BJ (cell line): ENCODE measurements around the gene KRTAP12-1. TPM values are rescaled to one million over a fixed set of nuclear protein-coding genes. Genes with fewer than 3 reads are reported as not detected.

Source experiments
- CTCF ChIA-PET: fragments of 350-600 bp; formaldehyde crosslinking; extraction: SDS; loops from one replicate; lab custom pipeline; 2021; ENCODE audit warnings: antibody characterized with exemption, inconsistent platforms; lab: Yijun Ruan, JAX
- POLR2A ChIA-PET: fragments of 300-600 bp; sonication (Branson Sonifier 250); formaldehyde crosslinking; extraction: SDS; loops from one replicate; lab custom pipeline; 2021; ENCODE audit warnings: antibody characterized with exemption; lab: Charles Lee
- DNase-seq: peaks from one replicate; pipeline ENCODE4 v3.0.0-alpha.2; 2011; ENCODE audit warnings: low read depth
- H3K27me3 ChIP-seq: 2 replicates; pipeline ENCODE4 v1.6.0; 2011; ENCODE audit warnings: low read length; ENCODE audit not compliant: control insufficient read depth, insufficient read depth
- H3K36me3 ChIP-seq: 2 replicates; pipeline ENCODE4 v1.5.1; 2011; ENCODE audit warnings: low read length; ENCODE audit not compliant: control insufficient read depth, insufficient read depth
- H3K4me3 ChIP-seq: 2 replicates; pipeline ENCODE4 v1.5.1; 2011; ENCODE audit warnings: low read depth, mild to moderate bottlenecking, control low read depth, low read length
- CTCF ChIP-seq: IDR thresholded peaks from 2 replicates; pipeline ENCODE4 v1.5.1; 2011; ENCODE audit warnings: low read depth, mild to moderate bottlenecking, control low read depth, inconsistent platforms, low read length, moderate library complexity; ENCODE audit not compliant: insufficient read depth
- polyA plus RNA-seq: library from polyadenylated mRNA; depleted of rRNA; stranded (reverse); fragments of >200 nt; gene quantifications from 2 replicates; pipeline ENCODE4 v1.2.3, GENCODE V29; 2011

Gene KRTAP12-1
- polyA plus RNA-seq, 1 experiment: not detected

GRCh38 chr21:44658913-44659595 is 22.9 kb downstream of the KRTAP12-1 start:
- Histone ChIP-seq H3K36me3 (no peaks in the 10 kb centered on the region), H3K27me3 (no peaks in the 10 kb centered on the region), H3K4me3 (no peak overlapping the region)
- CTCF ChIA-PET: no interaction called here
- no peak for DNase-seq
- POLR2A ChIA-PET: no interaction called here
- TF ChIP-seq CTCF: no peak

GRCh38 chr21:44658541-44658910 is 23.4 kb downstream of the KRTAP12-1 start:
- POLR2A ChIA-PET: no interaction called here
- Histone ChIP-seq H3K36me3 (no peaks in the 10 kb centered on the region), H3K27me3 (no peaks in the 10 kb centered on the region), H3K4me3 (no peak overlapping the region)
- TF ChIP-seq CTCF: no peak
- CTCF ChIA-PET: no interaction called here
- DNase-seq: no peak

GRCh38 chr21:44657635-44658540 is 24.1 kb downstream of the KRTAP12-1 start, which contains the start of gene KRTAP12-3:
Gene KRTAP12-3, plus strand, starts transcription at chr21:44657932. Its CDS starts 48 bp downstream, at chr21:44657980.
- POLR2A ChIA-PET: no interaction called here
- CTCF ChIA-PET: no interaction called here
- no peak for TF ChIP-seq CTCF
- Histone ChIP-seq H3K36me3 (no peaks in the 10 kb centered on the region), H3K27me3 (no peaks in the 10 kb centered on the region), H3K4me3 (no peak within 1 kb of the TSS)
- no peak for DNase-seq

- no peak for DNase-seq
- TF ChIP-seq CTCF: no peak
- ChIA-PET CTCF (no interaction called here), POLR2A (no interaction called here)
- Histone ChIP-seq H3K36me3 (no peaks in the 10 kb centered on the region), H3K27me3 (no peaks in the 10 kb centered on the region), H3K4me3 (no peak overlapping the region)
Observed at GRCh38 chr21:44656868-44657267, 25.1 kb downstream of the KRTAP12-1 start.

GRCh38 chr21:44654576-44655175 is 27.3 kb downstream of the KRTAP12-1 start, which contains the start of gene KRTAP12-4:
Gene KRTAP12-4, minus strand, starts transcription at chr21:44654659. Its CDS starts 45 bp downstream, at chr21:44654614.
- POLR2A ChIA-PET: no interaction called here

More at GRCh38 chr21:44654576-44655175, 27.3 kb downstream of the KRTAP12-1 start, which contains the start of gene KRTAP12-4:
- TF ChIP-seq CTCF: no peak
- no peaks in the 10 kb centered on the region for H3K27me3 ChIP-seq
- CTCF ChIA-PET: no interaction called here
- DNase-seq: no peak
- no peaks in the 10 kb centered on the region for H3K36me3 ChIP-seq
- H3K4me3 ChIP-seq: no peak within 1 kb of the TSS
